GM04504 (cell line): ENCODE data around the gene LRSAM1.
A peak's percentile ranks its signal among the peaks of the same experiment; 100 is the strongest.

Experiments used
- DNase-seq: peaks from one replicate; pipeline ENCODE4 v3.0.0-alpha.2; 2012; ENCODE audit warnings: low read depth

LRSAM1 gene

GRCh38 chr9:127517620-127518019 is 66.3 kb downstream of the LRSAM1 start:
- no peak for DNase-seq

GRCh38 chr9:127518091-127518856 is 67.0 kb downstream of the LRSAM1 start:
- DNase-seq, result no peak

- peak; percentile 91 for DNase-seq
These were observed 68.2 kb downstream of the LRSAM1 start for GRCh38 chr9:127519301-127520166.

GRCh38 chr9:127520941-127521918 is 69.9 kb downstream of the LRSAM1 start:
- peak; percentile 66 for DNase-seq

- no peak for DNase-seq
These were observed 70.6 kb downstream of the LRSAM1 start for GRCh38 chr9:127521919-127522304.

GRCh38 chr9:127522727-127523126 is 71.4 kb downstream of the LRSAM1 start:
- no peak for DNase-seq

- no peak for DNase-seq
These were observed 72.1 kb downstream of the LRSAM1 start for GRCh38 chr9:127523312-127523851.

GRCh38 chr9:127524373-127524772 is 73.1 kb downstream of the LRSAM1 start:
- no peak for DNase-seq

GRCh38 chr9:127525401-127526188 is 74.3 kb downstream of the LRSAM1 start:
- no peak for DNase-seq

- no peak for DNase-seq
These were observed 75.6 kb downstream of the LRSAM1 start for GRCh38 chr9:127526655-127527559.

- no peak for DNase-seq
These were observed 76.4 kb downstream of the LRSAM1 start for GRCh38 chr9:127527560-127528268.

- no peak for DNase-seq
These were observed 77.3 kb downstream of the LRSAM1 start for GRCh38 chr9:127528422-127529251.

- no peak for DNase-seq
These were observed 78.4 kb downstream of the LRSAM1 start for GRCh38 chr9:127529671-127530070.

- DNase-seq, result no peak
These were observed 79.1 kb downstream of the LRSAM1 start for GRCh38 chr9:127530206-127530941.

GRCh38 chr9:127531676-127532075 is 80.4 kb downstream of the LRSAM1 start:
- no peak for DNase-seq

- no peak for DNase-seq
These were observed 83.1 kb downstream of the LRSAM1 start for GRCh38 chr9:127534250-127534906.

GRCh38 chr9:127534931-127535330 is 83.6 kb downstream of the LRSAM1 start:
- no peak for DNase-seq
